GM23338 (cell line): ENCODE data around the gene EGLN2.

Experiments used
- CTCF ChIP-seq, 2 experiments: fragments of 200-600 bp in 1 of 2; sonication (generic) in 1 of 2; conservative IDR thresholded peaks; 2 replicates each; pipeline versions ENCODE4 v1.5.1 to v1.6.1; 2016 to 2017; ENCODE audit warnings: antibody characterized with exemption in 2 of 2, low read depth in 2 of 2, mild to moderate bottlenecking in 2 of 2, moderate library complexity in 1 of 2
- EZH2 ChIP-seq: fragments of 200-600 bp; sonication (generic); IDR thresholded peaks from one replicate; pipeline ENCODE4 v1.8.0; 2017; ENCODE audit warnings: antibody characterized with exemption, mild to moderate bottlenecking, low read depth; ENCODE audit not compliant: unreplicated experiment
- EZH2phosphoT487 ChIP-seq: fragments of 200-600 bp; sonication (generic); IDR thresholded peaks from one replicate; pipeline ENCODE4 v1.8.1; 2018; ENCODE audit warnings: antibody characterized with exemption; ENCODE audit not compliant: unreplicated experiment

- no peak for TF ChIP-seq CTCF (conservative IDR thresholded peaks at IDR 0.05; ENCODE audit: low read depth in 2 of 2)
- no peak for TF ChIP-seq EZH2phosphoT487
- TF ChIP-seq EZH2, result no peak
Measured at GRCh38 chr19:40763526-40763925, 35.5 kb upstream of the EGLN2 start.
